GM23248 (cell line): ENCODE data around the gene GLMP. TPM values are rescaled to one million over a fixed set of nuclear protein-coding genes. Genes with fewer than 3 reads are reported as not detected.
A peak's percentile ranks its signal among the peaks of the same experiment; 100 is the strongest.

ENCODE experiments used
- DNase-seq: peaks from one replicate; pipeline ENCODE4 v3.0.0-alpha.2; 2015
- H2AFZ ChIP-seq: fragments of 200-600 bp; sonication (generic); 2 replicates; pipeline ENCODE4 v1.6.1; 2016; ENCODE audit warnings: antibody characterized with exemption
- H3F3A ChIP-seq: fragments of 200-600 bp; sonication (generic); 2 replicates; pipeline ENCODE4 v1.6.1; 2016; ENCODE audit warnings: mild to moderate bottlenecking, antibody characterized with exemption, mixed run types; ENCODE audit not compliant: insufficient read depth
- H3K27ac ChIP-seq: fragments of 200-600 bp; sonication (generic); 2 replicates; pipeline ENCODE4 v1.5.1; 2016; ENCODE audit warnings: mild to moderate bottlenecking
- H3K27me3 ChIP-seq: fragments of 200-600 bp; sonication (generic); replicated peaks from 2 replicates; pipeline ENCODE4 v1.6.1; 2016; ENCODE audit warnings: mild to moderate bottlenecking; ENCODE audit not compliant: insufficient read depth
- H3K36me3 ChIP-seq: fragments of 200-600 bp; sonication (generic); 2 replicates; pipeline ENCODE4 v1.6.1; 2016; ENCODE audit warnings: low read depth, mild to moderate bottlenecking
- H3K4me1 ChIP-seq: fragments of 200-600 bp; sonication (generic); 2 replicates; pipeline ENCODE4 v1.6.1; 2016; ENCODE audit warnings: mild to moderate bottlenecking; ENCODE audit not compliant: insufficient read depth
- H3K4me2 ChIP-seq: fragments of 200-600 bp; sonication (generic); one replicate; pipeline ENCODE4 v1.6.1; 2016; ENCODE audit warnings: mild to moderate bottlenecking; ENCODE audit not compliant: unreplicated experiment
- H3K4me3 ChIP-seq: fragments of 200-600 bp; sonication (generic); 2 replicates; pipeline ENCODE4 v1.5.1; 2016; ENCODE audit warnings: mild to moderate bottlenecking
- H3K79me2 ChIP-seq: fragments of 200-600 bp; sonication (generic); 2 replicates; pipeline ENCODE4 v1.6.1; 2016; ENCODE audit warnings: mild to moderate bottlenecking; ENCODE audit not compliant: insufficient read depth
- H3K9ac ChIP-seq: fragments of 200-600 bp; sonication (generic); 2 replicates; pipeline ENCODE4 v1.6.1; 2016; ENCODE audit warnings: mild to moderate bottlenecking
- H3K9me2 ChIP-seq: fragments of 200-600 bp; sonication (generic); 2 replicates; pipeline ENCODE4 v1.6.1; 2016; ENCODE audit warnings: mixed run types, mild to moderate bottlenecking, moderate library complexity; ENCODE audit not compliant: insufficient read depth
- H3K9me3 ChIP-seq: fragments of 200-600 bp; sonication (generic); one replicate; pipeline ENCODE4 v1.6.1; 2017; ENCODE audit warnings: low read depth
- H4K20me1 ChIP-seq: fragments of 200-600 bp; sonication (generic); 2 replicates; pipeline ENCODE4 v1.6.0; 2016; ENCODE audit not compliant: insufficient read depth
- EZH2 ChIP-seq: fragments of 200-600 bp; sonication (generic); IDR thresholded peaks from 2 replicates; pipeline ENCODE4 v1.6.1; 2018; ENCODE audit warnings: antibody characterized with exemption, mild to moderate bottlenecking; ENCODE audit not compliant: insufficient read depth, poor library complexity, severe bottlenecking
- EZH2phosphoT487 ChIP-seq: fragments of 200-600 bp; sonication (generic); IDR thresholded peaks from 2 replicates; pipeline ENCODE4 v1.6.1; 2018; ENCODE audit warnings: antibody characterized with exemption, moderate library complexity, mild to moderate bottlenecking, low read depth; ENCODE audit not compliant: insufficient read depth
- WGBS, 2 experiments: methylation state at CpG; one replicate each; pipeline ENCODE4 v1.1.6; 2015 to 2017; ENCODE audit warnings: low lambda C conversion rate in 2 of 2, low coverage in 1 of 2; ENCODE audit errors: missing lambda C conversion rate in 2 of 2; 5-methylcytosine and 5-hydroxymethylcytosine counted together
- in situ Hi-C: fragments of 300-500 bp; cut with MboI; formaldehyde crosslinking; loops from 2 replicates; pipeline ENCODE4 v1.15.0; 2020
- polyA plus RNA-seq: library from polyadenylated mRNA; unstranded; fragments of >200 nt; fragmentation: Nextera tagmentation; extraction: Ambion mirVana; gene quantifications from 2 replicates; pipeline ENCODE4 v1.2.1, GENCODE V29; 2016
- total RNA-seq: library from RNA; depleted of rRNA; stranded (reverse); fragments of >200 nt; shearing (Covaris generic); gene quantifications from 2 replicates; pipeline ENCODE4 v1.2.3, GENCODE V29; 2014

GLMP gene
- total and polyA plus RNA-seq, 2 experiments from 2014 or later = 63.8 to 89.7 TPM

DNA sequence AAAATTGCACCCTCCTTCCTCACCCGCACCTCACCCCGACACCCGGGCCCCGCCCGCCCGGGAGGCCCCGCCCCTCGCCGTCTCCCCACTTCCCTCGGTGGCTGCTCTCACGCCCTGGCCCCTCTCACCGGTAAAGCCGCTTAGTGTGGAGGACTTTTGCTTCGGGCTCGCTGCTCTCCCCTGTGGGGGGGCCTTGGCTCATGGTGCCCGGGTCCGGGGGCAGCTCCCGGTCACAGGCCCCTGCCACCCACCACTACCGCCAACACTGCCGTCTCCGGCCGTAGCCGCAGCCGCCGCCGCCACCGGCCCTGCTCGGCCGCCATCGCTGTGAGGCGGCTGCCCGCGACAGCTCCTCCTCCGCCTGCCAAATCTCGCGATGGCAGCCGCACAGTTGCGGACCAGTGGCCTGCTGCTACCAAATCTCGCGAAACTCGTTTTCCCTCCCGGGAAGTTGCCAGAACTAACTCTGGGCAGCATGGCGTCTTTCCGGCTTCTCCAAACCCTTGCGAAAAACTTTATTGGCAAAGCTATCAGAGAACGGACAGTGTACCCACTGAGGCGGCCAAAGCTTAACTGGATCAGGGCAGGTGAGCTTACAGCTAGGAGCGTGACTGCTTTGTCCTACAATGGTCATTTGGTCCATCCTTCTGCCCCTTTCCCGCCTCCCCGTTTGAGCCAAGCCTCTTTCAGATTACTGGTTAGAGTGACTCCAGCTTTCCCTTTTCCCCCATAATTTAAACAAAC lies 12.8 kb downstream of the GLMP start, which contains the start of gene SMG5:
Gene SMG5, minus strand, starts transcription at position 347 of the 744 bp plus-strand sequence. Its CDS starts 145 bp downstream, at position 202.
- in situ Hi-C loops = no loop called here
- Histone ChIP-seq H3K36me3 (peaks cover 4% of the 10 kb centered on the region; the same call in 1 of the 2 replicates), H3K79me2 (peaks cover 57% of the 10 kb centered on the region), H2AFZ (peak within 1 kb of the TSS; percentile 88), H3K27me3 (no peaks in the 10 kb centered on the region), H3K9ac (peak within 1 kb of the TSS; percentile 93), H3K4me2 (peak within 1 kb of the TSS; percentile 89), H3K27ac (peak within 1 kb of the TSS; percentile 80), H3K4me1 (peaks cover 32% of the 10 kb centered on the region), H3K9me2 (no peaks in the 10 kb centered on the region), H3K4me3 (peak within 1 kb of the TSS; percentile 94), H3K9me3 (no peaks in the 10 kb centered on the region), H4K20me1 (peaks cover 4% of the 10 kb centered on the region; the same call in 1 of the 2 replicates), H3F3A (peaks cover 30% of the 10 kb centered on the region)
- DNase-seq = peak; percentile 99
- TF ChIP-seq EZH2phosphoT487 = no peak
- no peak for TF ChIP-seq EZH2
- WGBS, 2 experiments = 1% methylated on average over 49 to 50 of the region's 50 CpGs

DNA sequence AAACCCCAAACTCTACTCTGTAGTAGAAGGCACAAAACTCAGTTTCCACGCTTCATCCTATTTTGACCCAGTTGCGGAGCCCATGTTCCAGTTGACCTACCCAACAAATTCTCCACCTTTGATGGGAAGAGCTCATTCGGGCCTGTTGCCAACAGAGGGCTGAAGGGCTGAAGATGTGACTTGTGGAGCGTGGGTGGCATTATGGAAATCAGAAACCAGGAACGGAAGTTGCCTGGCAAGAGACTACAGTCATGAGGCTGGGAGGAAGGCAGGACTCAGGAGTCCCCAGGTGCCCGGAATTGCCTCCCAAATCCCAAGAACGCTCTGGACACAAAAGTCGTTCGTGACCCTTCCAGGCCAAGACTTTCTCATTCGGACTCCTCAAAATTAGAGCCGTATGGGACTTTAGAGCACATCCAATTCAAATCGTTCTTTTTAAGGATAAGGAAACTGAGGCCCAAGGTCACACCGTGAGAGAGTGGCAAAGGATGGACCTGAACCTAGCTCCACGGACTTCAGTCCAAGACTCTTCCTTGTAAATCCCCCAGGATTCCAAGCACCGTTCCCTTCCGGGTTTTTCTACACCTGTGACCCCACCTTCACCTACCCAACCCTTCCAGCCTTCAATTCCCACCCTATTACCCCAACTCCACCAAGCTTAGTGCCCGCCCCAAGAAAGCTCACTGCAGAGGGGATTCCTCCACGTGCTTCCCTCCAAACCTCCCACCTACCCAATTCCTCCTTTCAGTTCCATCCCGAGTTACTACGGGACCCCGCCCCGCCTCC lies 13.6 kb downstream of the GLMP start:
- Histone ChIP-seq H3K9me2 (no peaks in the 10 kb centered on the region), H3F3A (peaks cover 35% of the 10 kb centered on the region), H3K27ac (peak overlapping the region; percentile 80), H3K9me3 (no peaks in the 10 kb centered on the region), H2AFZ (peak overlapping the region; percentile 65), H3K4me3 (peak overlapping the region; percentile 94), H3K4me1 (peaks cover 32% of the 10 kb centered on the region), H3K36me3 (peaks cover 5% of the 10 kb centered on the region; the same call in 1 of the 2 replicates), H4K20me1 (peaks cover 4% of the 10 kb centered on the region; the same call in 1 of the 2 replicates), H3K4me2 (peak overlapping the region; percentile 87), H3K79me2 (peaks cover 59% of the 10 kb centered on the region), H3K9ac (peak overlapping the region; percentile 93), H3K27me3 (no peaks in the 10 kb centered on the region)
- WGBS, 2 experiments = 7 to 8% methylated on average over 21 to 22 of the region's 22 CpGs
- DNase-seq = peak; percentile 67
- in situ Hi-C loops = no loop called here
- TF ChIP-seq EZH2 (no peak), EZH2phosphoT487 (no peak)

DNA sequence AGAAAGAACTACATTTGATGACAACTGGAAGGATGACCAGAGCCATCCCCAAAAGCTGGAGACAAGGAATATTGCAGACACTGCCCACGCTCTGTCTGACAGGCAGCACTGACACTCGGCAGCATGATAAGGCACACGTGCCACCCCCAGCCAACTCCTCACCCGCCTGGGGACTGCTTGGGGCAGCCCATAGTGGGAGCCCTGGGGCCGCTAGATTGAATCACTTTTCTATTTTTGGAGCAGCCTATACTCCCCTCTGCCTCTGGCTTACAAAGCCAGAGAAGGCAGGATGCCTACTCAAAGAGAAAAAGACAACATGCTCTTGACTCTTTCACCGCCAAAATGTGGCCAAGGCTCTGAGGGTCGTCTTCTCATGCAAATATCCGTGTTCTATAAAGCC lies 14.2 kb downstream of the GLMP start:
- in situ Hi-C loops = no loop called here
- H3K27ac ChIP-seq = peak overlapping the region; percentile 80
- WGBS, 2 experiments = 14% methylated on average over 8 of the region's 8 CpGs
- peaks cover 7% of the 10 kb centered on the region; the same call in 1 of the 2 replicates for H3K36me3 ChIP-seq
- no peaks in the 10 kb centered on the region for H3K9me3 ChIP-seq
- H3K4me1 ChIP-seq = peaks cover 32% of the 10 kb centered on the region
- H3F3A ChIP-seq = peaks cover 39% of the 10 kb centered on the region
- DNase-seq = peak; percentile 91
- TF ChIP-seq EZH2 (no peak), EZH2phosphoT487 (no peak)
- no peak overlapping the region for H2AFZ ChIP-seq
- H3K27me3 ChIP-seq = no peaks in the 10 kb centered on the region
- H4K20me1 ChIP-seq = peaks cover 4% of the 10 kb centered on the region; the same call in 1 of the 2 replicates
- no peaks in the 10 kb centered on the region for H3K9me2 ChIP-seq
- H3K4me2 ChIP-seq = peak overlapping the region; percentile 87
- peaks cover 59% of the 10 kb centered on the region for H3K79me2 ChIP-seq
- peak overlapping the region; percentile 93 for H3K9ac ChIP-seq
- peak overlapping the region; percentile 94 for H3K4me3 ChIP-seq

DNA sequence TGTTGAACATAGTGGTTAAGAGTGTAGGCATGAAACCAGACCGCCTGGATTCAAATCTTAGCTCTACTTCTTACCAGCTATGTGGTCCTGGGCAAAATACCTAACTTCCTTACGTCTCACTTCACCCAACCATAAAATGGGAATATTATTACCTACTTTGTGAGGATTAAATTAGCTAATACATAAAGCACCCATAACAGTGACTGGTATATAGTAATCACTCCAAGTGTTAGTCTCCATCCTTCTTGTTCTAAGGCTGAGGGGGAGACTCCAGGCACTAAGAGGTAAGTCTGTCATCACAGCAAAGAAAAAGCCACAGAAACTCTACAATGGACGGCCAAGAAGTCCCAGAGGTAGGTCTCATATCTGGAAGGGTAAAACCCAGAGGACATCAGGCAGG lies 15.6 kb downstream of the GLMP start:
- H3K27ac ChIP-seq = no peak overlapping the region
- no peak for DNase-seq
- 95 to 100% methylated on average over 3 of the region's 3 CpGs for WGBS, 2 experiments
- no peak overlapping the region for H3K4me3 ChIP-seq
- peaks cover 27% of the 10 kb centered on the region for H3K4me1 ChIP-seq
- TF ChIP-seq EZH2phosphoT487 = no peak
- TF ChIP-seq EZH2 = no peak
- peaks cover 4% of the 10 kb centered on the region; the same call in 1 of the 2 replicates for H4K20me1 ChIP-seq
- in situ Hi-C loops = no loop called here
- H3K9me2 ChIP-seq = no peaks in the 10 kb centered on the region
- peaks cover 59% of the 10 kb centered on the region for H3K79me2 ChIP-seq
- no peak overlapping the region for H2AFZ ChIP-seq
- peaks cover 19% of the 10 kb centered on the region for H3K36me3 ChIP-seq
- no peak overlapping the region for H3K4me2 ChIP-seq
- H3K9me3 ChIP-seq = no peaks in the 10 kb centered on the region
- peaks cover 39% of the 10 kb centered on the region for H3F3A ChIP-seq
- no peak overlapping the region for H3K9ac ChIP-seq
- H3K27me3 ChIP-seq = no peaks in the 10 kb centered on the region
